H54 (cell line): ENCODE data around the gene RAB40B.

Source experiments
- DNase-seq: peaks from one replicate; pipeline ENCODE4 v3.0.0; 2011; ENCODE audit warnings: low spot score, mixed read lengths; ENCODE audit not compliant: insufficient read length
- FAIRE-seq: peaks from 3 replicates; lab custom pipeline; 2011; peaks lifted over from hg19 to GRCh38; lab: Jason Lieb, UNC
- POLR2A ChIP-seq: IDR thresholded peaks from 2 replicates; pipeline ENCODE4 v1.6.1; 2011; ENCODE audit warnings: low read depth, mild to moderate bottlenecking, low read length

Gene RAB40B

GRCh38 chr17:82636626-82637598, 61.6 kb downstream of the RAB40B start:
- FAIRE-seq (no peak), DNase-seq (no peak)
- TF ChIP-seq POLR2A = no peak

- DNase-seq (no peak), FAIRE-seq (no peak)
- no peak for TF ChIP-seq POLR2A
Observed at GRCh38 chr17:82633343-82633742, 65.2 kb downstream of the RAB40B start.

- no peak for DNase-seq
- FAIRE-seq = no peak
- TF ChIP-seq POLR2A = no peak
Observed at GRCh38 chr17:82632451-82632850, 66.0 kb downstream of the RAB40B start.

GRCh38 chr17:82631544-82631943, 67.0 kb downstream of the RAB40B start:
- TF ChIP-seq POLR2A = no peak
- no peak for DNase-seq
- FAIRE-seq = no peak

GRCh38 chr17:82630212-82630611, 68.3 kb downstream of the RAB40B start:
- no peak for TF ChIP-seq POLR2A
- FAIRE-seq (no peak), DNase-seq (no peak)

- DNase-seq (no peak), FAIRE-seq (no peak)
- TF ChIP-seq POLR2A = no peak
Observed at GRCh38 chr17:82629748-82630147, 68.8 kb downstream of the RAB40B start.

GRCh38 chr17:82627405-82627804, 71.1 kb downstream of the RAB40B start:
- no peak for TF ChIP-seq POLR2A
- FAIRE-seq (no peak), DNase-seq (no peak)

GRCh38 chr17:82623707-82624106, 74.8 kb downstream of the RAB40B start:
- no peak for FAIRE-seq

GRCh38 chr17:82619641-82620040, 78.9 kb downstream of the RAB40B start:
- FAIRE-seq (no peak), DNase-seq (no peak)
- no peak for TF ChIP-seq POLR2A

More at GRCh38 chr17:82623707-82624106, 74.8 kb downstream of the RAB40B start:
- no peak for TF ChIP-seq POLR2A
- no peak for DNase-seq

- no peak for TF ChIP-seq POLR2A
- DNase-seq (no peak), FAIRE-seq (no peak)
Observed at GRCh38 chr17:82619211-82619610, 79.3 kb downstream of the RAB40B start.

GRCh38 chr17:82616021-82616711, 82.3 kb downstream of the RAB40B start:
- FAIRE-seq = no peak
- no peak for DNase-seq
- no peak for TF ChIP-seq POLR2A

GRCh38 chr17:82615084-82616020, 83.1 kb downstream of the RAB40B start:
- no peak for TF ChIP-seq POLR2A
- FAIRE-seq (no peak), DNase-seq (no peak)

- FAIRE-seq (no peak), DNase-seq (no peak)
- no peak for TF ChIP-seq POLR2A
Observed at GRCh38 chr17:82614095-82614631, 84.3 kb downstream of the RAB40B start.
